ENCODE data around the gene ETHE1. TPM values are rescaled to one million over a fixed set of nuclear protein-coding genes. Genes with fewer than 3 reads are reported as not detected.
A peak's percentile ranks its signal among the peaks of the same experiment; 100 is the strongest.
"Not testable (repeated sequence)": the region's sequence is repeated elsewhere in the genome, so short reads cannot be mapped to it uniquely, and the experiment has no call there.

The ETHE1 gene
- total RNA-seq, 1 experiment from 2014 or later, result 15.0 TPM

DNA sequence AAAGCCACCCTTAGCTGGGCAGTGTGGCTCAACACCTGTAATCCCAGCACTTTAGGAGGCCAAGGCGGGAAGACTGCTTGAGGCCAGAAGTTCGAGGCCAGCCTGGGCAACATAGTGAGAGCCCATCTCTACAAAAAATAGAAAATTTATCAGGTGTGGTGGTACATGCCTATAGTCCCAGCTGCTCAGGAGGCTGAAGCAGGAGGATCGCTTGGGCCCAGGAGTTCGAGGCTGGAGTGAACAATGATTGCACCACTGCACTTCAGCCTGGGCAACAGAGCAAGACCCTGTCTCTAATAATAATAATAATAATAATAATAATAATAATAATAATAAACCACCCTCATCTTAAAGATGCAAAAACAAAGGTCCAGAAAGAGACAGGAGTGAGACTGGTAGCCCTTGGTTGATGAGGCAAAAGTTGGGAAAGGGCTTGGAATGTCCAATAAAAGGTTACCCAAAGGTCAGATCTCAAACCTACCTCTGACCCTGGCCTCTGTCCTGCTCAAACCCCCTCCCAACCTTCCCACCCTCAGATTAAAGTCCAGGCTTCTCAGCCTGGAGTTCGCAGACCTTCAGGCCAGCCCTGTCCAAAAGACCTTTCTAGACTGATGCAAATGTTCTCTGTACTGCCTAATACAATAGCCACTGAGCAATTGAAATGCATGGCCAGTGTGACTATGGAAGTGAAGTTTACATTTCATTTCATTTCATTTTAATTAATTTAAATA, 15.1 kb upstream of the ETHE1 start:
- Histone ChIP-seq H3K36me3 (replicated peaks; ENCODE audit: control insufficient read depth, insufficient read depth, low read length) (peaks cover 24% of the 10 kb centered on the region), H3K27me3 (ENCODE audit: control insufficient read depth, insufficient read depth, low read length) (no peaks in the 10 kb centered on the region), H3K4me3 (ENCODE audit: insufficient read depth, low read depth, low read length) (no peak overlapping the region)
- no peak for DNase-seq

DNA sequence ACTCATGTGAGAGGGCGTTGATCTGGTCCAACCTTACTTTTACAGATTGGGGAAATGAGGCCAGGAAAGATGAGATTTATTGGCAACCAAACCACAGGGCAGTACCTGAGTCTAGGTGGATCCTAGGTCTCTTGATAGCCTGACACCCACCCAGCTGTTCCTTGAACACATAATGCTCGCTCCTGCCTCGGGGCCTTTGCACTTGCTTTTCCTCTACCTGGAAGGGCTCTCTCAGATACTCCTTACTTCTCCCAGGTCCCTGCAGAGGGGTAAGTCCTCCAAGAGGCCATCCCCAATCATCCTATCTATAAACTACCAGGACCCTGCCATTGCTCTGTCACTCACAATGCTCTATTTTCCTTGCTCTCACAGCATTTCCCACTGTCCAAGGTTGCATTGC, 13.4 kb upstream of the ETHE1 start:
- no peaks in the 10 kb centered on the region for H3K27me3 ChIP-seq (ENCODE audit: control insufficient read depth, insufficient read depth, low read length)
- H3K4me3 ChIP-seq (ENCODE audit: insufficient read depth, low read depth, low read length), result no peak overlapping the region
- H3K36me3 ChIP-seq (replicated peaks; ENCODE audit: control insufficient read depth, insufficient read depth, low read length), result peaks cover 22% of the 10 kb centered on the region
- no peak for DNase-seq

DNA sequence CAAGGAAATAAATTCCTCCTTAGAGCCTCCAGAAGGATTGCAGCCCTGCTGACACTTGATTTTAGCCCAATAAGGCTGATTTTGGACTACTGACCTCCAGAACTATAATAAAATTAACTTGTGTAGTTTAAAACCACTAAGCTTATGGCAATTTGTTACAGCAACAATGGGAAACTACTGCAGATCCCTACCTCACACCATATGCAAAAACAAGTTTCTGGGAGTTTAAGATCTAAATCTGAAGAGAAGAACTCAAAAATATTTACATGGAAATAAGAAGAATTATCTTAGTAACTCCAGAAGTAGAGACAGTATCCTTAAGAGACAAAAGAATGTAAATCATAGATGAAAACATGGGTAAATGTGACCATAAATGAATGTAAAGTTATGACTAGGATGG, 11.9 kb upstream of the ETHE1 start:
- Histone ChIP-seq H3K36me3 (replicated peaks; ENCODE audit: control insufficient read depth, insufficient read depth, low read length) (peaks cover 21% of the 10 kb centered on the region), H3K4me3 (ENCODE audit: insufficient read depth, low read depth, low read length) (no peak overlapping the region), H3K27me3 (ENCODE audit: control insufficient read depth, insufficient read depth, low read length) (no peaks in the 10 kb centered on the region)
- no peak for DNase-seq

DNA sequence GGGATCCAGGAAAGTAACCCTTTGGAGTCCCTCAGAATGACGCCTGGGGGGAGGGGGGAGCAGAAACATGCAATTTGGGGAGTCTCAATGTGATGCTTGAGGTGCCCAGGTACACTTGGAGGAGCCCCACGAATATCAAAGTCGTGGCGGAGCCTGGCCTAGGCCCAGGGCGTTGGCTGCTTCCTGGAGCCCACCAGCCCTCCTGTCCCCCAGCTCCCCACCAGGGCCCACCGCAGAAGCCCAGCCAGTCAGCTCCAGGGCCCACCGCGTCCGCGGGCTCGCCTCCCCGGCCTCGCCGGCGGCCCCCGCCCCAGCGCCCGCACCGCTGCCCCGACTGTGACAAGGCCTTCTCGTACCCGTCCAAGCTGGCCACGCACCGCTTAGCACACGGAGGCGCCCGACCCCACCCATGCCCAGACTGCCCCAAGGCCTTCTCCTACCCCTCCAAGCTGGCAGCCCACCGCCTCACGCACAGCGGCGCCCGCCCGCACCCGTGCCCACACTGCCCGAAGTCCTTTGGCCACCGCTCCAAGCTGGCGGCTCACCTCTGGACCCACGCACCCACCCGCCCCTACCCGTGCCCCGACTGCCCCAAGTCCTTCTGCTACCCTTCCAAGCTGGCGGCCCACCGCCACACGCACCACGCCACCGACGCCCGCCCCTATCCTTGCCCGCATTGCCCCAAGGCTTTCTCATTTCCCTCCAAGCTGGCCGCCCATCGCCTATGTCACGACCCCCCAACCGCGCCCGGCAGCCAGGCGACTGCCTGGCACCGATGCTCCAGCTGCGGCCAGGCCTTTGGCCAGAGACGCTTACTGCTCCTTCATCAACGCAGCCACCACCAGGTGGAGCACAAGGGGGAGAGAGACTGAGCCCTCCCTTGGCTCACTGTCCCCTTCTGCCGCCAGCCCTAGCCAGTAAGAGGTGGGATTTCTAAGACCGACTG, 8.1 kb upstream of the ETHE1 start:
- no peak overlapping the region for H3K4me3 ChIP-seq (ENCODE audit: insufficient read depth, low read depth, low read length)
- DNase-seq, result peak; percentile 90
- peaks cover 2% of the 10 kb centered on the region for H3K36me3 ChIP-seq (replicated peaks; ENCODE audit: control insufficient read depth, insufficient read depth, low read length)
- no peaks in the 10 kb centered on the region for H3K27me3 ChIP-seq (ENCODE audit: control insufficient read depth, insufficient read depth, low read length)

DNA sequence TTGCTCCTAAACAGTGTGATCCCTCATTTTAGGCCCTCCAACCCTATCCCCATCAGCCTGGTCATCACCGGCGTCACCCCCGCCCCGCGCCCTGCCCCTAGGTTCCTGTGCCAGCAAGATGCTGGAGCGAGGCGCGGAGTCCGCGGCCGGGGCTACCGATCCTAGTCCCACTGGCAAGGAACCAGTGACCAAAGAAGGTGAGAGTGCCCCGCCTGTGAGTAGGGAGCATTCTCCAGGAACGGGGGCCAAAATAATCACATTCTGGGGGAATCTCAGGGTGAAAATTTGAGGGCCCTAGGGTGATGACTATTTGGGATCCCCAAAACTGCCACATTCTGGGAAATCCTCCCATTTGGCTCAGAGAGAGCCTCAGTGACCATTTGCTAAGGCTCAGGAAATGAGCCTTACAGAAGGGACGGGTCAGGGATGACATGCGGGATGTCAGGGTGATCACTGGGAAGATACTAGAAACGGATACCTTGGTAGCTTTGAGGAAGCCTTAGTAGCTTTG, 7.4 kb upstream of the ETHE1 start:
- Histone ChIP-seq H3K27me3 (ENCODE audit: control insufficient read depth, insufficient read depth, low read length) (0 out of 2 replicates have a peak, but pooled peaks cover 2% of the 10 kb centered on the region), H3K36me3 (replicated peaks; ENCODE audit: control insufficient read depth, insufficient read depth, low read length) (peaks cover 2% of the 10 kb centered on the region), H3K4me3 (ENCODE audit: insufficient read depth, low read depth, low read length) (peak overlapping the region; percentile 61)
- no peak for DNase-seq

DNA sequence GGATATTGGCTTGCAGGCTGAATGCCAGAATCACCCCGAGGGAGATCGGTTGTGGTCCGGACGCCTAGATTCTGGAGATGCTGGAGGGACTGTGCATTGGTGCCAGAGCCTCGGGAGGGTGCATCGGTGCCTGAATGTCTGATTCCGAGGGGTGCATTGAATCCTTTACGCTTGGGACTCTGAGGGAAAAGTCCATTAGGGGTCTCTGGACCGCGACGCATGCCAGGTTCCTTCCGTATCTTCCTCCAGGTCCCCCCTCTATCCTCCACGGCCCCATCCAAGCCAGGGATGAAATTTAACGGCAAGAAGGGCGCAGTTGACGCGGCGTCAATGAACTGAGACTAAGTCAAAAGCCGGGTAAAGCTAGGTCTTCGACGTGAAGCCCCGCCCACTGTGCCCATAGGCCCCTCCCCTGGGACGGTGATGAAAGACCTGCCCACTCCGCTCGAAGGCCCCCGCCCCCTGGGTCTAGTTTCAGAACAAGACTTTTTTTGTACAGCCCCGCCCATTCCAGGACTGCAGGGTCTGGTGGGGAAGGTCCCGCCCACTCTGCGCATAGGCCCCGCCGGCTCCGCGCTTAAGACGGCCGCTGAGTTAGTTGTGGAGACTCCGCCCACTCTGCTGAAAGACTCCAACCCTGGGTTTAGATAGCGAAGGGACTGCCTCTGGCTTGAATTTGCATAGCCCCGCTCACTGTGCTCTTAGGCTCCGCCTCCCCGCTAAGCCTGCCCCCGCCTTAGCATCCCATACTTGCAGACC, 6.7 kb upstream of the ETHE1 start:
- peak; percentile 95 for DNase-seq
- peaks cover under 1% of the 10 kb centered on the region for H3K36me3 ChIP-seq (replicated peaks; ENCODE audit: control insufficient read depth, insufficient read depth, low read length)
- H3K4me3 ChIP-seq (ENCODE audit: insufficient read depth, low read depth, low read length), result peak overlapping the region; percentile 61
- H3K27me3 ChIP-seq (ENCODE audit: control insufficient read depth, insufficient read depth, low read length), result 0 out of 2 replicates have a peak, but pooled peaks cover 2% of the 10 kb centered on the region

DNA sequence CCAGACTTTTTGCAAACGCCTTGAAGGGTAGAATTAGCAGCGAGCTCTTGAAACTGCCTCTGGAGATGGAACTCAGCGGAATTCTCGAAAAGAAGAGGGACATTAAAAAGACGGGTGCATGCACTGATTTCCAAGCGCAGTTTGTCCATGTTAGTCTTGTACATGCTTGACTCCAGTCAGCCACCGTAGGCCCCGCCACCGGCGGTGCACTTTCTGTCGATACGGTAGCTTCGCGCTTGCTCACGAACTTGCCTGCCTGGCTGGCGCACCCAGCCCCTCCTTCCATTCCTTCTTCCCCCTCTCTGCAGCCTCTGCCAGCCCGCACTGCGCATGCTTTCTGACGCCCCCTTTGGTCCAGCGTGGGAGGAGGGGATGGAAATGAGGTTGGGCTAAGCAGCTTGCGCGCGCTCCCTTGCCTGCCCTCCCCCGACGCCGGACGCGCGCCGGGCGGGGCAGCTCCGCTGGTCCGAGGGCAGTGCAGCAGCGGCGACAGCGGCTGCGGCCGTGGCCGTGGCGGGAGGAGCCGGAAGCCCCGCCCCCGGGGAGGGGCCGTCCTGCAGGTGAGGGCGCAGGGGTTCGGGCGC, 6.1 kb upstream of the ETHE1 start, which contains the start of gene ZNF575:
TSS of gene ZNF575 (plus strand) at position 227 of the 584 bp plus-strand sequence. CDS start 1,235 bp downstream, outside the sequence.
- Histone ChIP-seq H3K36me3 (replicated peaks; ENCODE audit: control insufficient read depth, insufficient read depth, low read length) (no peaks in the 10 kb centered on the region; the same call in 1 of the 2 replicates), H3K27me3 (ENCODE audit: control insufficient read depth, insufficient read depth, low read length) (peaks cover 5% of the 10 kb centered on the region; the same call in 1 of the 2 replicates), H3K4me3 (ENCODE audit: insufficient read depth, low read depth, low read length) (peak within 1 kb of the TSS; percentile 61)
- peak; percentile 97 for DNase-seq

DNA sequence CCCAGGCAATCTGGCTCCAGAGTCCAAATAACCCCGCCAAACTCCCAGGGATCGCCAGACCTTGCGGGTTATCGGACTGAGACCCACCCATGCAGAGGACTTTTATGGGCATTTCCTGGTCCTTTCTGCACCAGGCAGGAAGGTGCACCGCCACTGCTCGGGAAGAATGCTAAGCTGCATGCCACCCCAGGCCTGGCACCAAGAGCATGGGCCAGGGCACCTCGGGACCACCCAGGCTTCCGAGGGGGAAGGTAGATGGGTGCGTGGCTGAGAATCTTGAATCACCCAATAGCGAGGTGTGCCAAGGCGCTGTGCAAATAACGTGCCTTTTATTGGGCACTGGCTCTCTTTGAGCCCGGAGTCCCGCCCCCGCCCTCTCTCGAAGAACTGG, 5.6 kb upstream of the ETHE1 start:
- Histone ChIP-seq H3K36me3 (replicated peaks; ENCODE audit: control insufficient read depth, insufficient read depth, low read length) (no peaks in the 10 kb centered on the region), H3K27me3 (ENCODE audit: control insufficient read depth, insufficient read depth, low read length) (peaks cover 7% of the 10 kb centered on the region; the same call in 1 of the 2 replicates), H3K4me3 (ENCODE audit: insufficient read depth, low read depth, low read length) (peak overlapping the region; percentile 61)
- DNase-seq, result peak; percentile 65

DNA sequence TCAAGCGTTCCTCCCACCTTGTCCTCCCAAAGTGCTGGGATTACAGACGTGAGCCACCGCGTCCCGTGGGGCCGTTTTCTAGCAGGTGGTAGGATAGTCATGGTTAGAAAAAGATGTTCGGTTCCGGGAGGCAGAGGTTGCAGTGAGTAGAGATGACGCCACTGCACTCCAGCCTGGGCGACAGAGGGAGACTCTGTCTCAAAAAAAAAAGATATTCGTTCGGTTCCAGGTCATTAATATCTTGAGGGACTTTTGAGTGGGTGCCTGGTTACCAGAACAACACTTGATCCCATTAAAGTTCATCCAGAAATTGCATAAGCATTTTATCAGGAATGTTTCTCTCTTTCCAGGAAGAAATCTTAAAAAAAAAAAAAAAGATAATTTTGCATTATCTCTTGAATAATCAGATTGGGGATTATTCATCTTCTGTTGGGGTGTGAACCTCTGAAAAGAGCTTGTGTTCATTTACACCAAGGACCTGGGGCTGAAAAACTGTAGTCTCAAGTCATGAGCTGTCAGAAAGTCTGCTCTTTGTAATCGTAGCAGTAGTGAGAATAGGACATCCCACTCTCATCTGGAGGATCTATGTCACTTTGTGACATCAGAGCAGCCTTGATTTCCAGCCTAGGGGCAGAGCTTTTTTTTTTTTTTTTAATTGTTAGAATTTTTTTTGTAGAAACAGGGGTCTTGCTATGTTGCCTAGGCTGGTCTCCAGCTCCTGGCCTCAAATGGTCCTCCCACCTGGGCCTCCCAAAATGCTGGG, 1.0 kb upstream of the ETHE1 start:
- peaks cover 23% of the 10 kb centered on the region for H3K27me3 ChIP-seq (ENCODE audit: control insufficient read depth, insufficient read depth, low read length)
- no peak for DNase-seq
- H3K4me3 ChIP-seq (ENCODE audit: insufficient read depth, low read depth, low read length), result no peak overlapping the region
- H3K36me3 ChIP-seq (replicated peaks; ENCODE audit: control insufficient read depth, insufficient read depth, low read length), result no peaks in the 10 kb centered on the region

DNA sequence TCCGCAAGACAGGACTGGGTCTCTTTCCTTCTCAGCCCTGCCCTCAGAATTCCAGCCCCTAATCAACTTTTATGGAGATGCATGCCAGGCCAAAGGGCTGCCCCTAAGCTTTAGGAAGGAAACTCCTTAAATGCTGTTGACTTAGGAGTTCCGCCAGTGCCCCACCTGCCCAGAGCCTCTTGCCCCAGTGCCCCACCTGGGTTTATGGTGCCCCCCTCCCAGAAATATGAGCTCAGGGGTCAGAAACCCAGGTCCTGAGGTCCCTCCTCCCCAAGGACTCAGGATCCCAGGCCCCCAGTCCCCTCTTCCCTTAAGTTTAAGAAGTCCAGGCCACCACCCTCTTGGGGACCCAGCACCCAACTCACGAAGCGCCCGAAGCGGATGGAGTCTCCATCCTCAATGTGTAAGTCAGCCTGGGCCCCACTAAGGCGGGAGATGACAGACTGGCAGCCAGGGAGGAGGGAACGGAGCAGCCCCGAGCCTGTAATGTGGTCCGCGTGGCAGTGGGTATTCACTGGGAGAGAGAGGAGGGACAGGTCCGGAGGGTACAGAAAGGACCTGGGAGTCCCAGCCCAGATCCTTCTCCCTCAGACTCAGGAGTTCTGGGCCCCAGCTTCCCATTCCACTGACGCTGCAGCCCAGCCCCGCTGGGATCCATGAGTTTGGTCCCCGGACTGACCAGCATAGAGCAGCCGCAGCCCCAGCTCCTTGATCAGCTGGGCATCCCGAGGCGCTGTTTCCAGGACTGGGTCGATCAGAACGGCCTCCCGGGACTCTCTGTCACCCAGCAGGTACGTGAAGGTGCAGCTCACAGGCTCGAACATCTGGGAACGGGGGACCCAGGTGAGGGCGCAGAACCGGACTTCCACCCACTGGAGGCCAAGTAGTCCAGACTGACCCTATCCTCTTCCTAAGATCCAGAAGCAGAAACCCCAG, 897 bp downstream of the ETHE1 start:
- peak overlapping the region; percentile 71 for H3K4me3 ChIP-seq (ENCODE audit: insufficient read depth, low read depth, low read length)
- H3K27me3 ChIP-seq (ENCODE audit: control insufficient read depth, insufficient read depth, low read length), result peaks cover 23% of the 10 kb centered on the region
- H3K36me3 ChIP-seq (replicated peaks; ENCODE audit: control insufficient read depth, insufficient read depth, low read length), result no peaks in the 10 kb centered on the region
- DNase-seq, result peak; percentile 64

DNA sequence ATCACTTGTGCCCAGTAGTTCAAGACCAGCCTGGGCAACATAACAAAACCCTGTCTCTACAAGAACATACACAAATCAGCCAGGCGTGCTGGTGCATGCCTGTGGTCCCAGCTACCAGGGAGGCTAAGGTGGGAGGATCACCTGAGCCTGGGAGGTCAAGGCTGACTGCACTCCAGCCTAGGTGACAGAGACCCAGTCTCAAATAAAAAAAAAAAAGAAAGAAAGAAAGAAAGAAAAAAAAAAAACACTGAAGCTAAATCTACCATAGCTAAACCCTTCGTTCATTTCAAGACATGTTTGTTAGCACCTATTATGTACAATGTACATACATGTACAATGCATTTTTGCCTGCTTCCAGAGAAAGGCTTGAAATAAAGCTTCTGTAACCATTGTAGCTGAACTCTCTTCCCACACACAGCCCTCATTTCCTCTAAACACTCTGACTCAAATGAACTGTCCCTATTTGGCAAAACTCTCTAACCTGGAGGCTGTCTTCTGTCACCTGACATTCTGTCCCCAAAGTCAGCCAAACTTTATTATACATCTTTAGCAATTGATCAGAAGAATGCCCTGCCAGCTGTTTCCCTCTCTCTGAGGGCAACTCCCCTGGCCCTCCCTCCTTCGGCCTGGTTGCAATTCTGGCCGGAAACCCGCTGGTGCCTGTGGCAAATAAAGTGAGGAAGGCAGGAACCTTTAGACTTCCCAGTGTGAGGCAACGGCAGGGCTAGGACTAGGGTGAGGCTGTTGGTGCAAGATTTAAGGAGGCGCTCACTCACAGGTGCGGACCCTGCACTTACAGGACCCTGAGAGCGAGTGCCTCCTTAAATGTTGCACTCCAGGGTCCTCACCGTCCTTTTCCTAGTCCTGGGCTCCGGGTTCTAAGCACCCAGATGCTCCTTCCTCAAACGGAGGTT, 1.8 kb downstream of the ETHE1 start:
- peak; percentile 63 for DNase-seq
- Histone ChIP-seq H3K27me3 (ENCODE audit: control insufficient read depth, insufficient read depth, low read length) (peaks cover 23% of the 10 kb centered on the region), H3K36me3 (replicated peaks; ENCODE audit: control insufficient read depth, insufficient read depth, low read length) (no peaks in the 10 kb centered on the region), H3K4me3 (ENCODE audit: insufficient read depth, low read depth, low read length) (peak overlapping the region; percentile 71)

DNA sequence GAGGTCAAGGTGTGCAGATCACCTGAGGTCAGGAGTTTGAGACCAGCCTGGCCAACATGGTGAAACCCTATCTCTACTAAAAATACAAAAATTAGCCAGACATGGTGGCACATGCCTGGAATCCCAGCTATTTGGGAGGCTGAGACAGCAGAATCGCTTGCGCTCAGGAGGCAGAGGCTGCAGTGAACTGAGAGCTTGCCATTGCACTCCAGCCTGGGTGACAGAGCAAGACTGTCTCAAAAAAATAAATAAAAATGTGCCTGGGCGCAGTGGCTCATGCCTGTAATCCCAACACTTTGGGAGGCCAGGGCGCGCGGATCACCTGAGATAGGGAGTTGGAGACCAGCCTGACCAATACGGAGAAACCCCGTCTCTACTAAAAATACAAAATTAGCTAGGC, 3.3 kb downstream of the ETHE1 start:
- H3K27me3 ChIP-seq (ENCODE audit: control insufficient read depth, insufficient read depth, low read length), result peaks cover 21% of the 10 kb centered on the region
- H3K4me3 ChIP-seq (ENCODE audit: insufficient read depth, low read depth, low read length); H3K36me3 ChIP-seq (replicated peaks; ENCODE audit: control insufficient read depth, insufficient read depth, low read length); DNase-seq: not testable (repeated sequence)
